GM12864 (cell line): ENCODE measurements around the gene APOC3.

Source experiments
- DNase-seq: peaks from one replicate; pipeline ENCODE4 v3.0.0-alpha.2; 2011; ENCODE audit warnings: low read depth
- H3K4me3 ChIP-seq: 2 replicates; pipeline ENCODE4 v1.5.1; 2011; ENCODE audit warnings: mild to moderate bottlenecking, low read depth, low read length, control low read depth
- TF ChIP-seq, protein P1 (sequence below): IDR thresholded peaks from 2 replicates; pipeline ENCODE4 v1.5.1; 2011; ENCODE audit warnings: low read depth, mild to moderate bottlenecking, moderate library complexity, low read length, control low read depth, inconsistent platforms; ENCODE audit errors: missing control alignments

Gene APOC3

GRCh38 chr11:116874251-116874650, 44.5 kb downstream of the APOC3 start:
- no peak overlapping the region for H3K4me3 ChIP-seq
- TF ChIP-seq, protein P1, sequence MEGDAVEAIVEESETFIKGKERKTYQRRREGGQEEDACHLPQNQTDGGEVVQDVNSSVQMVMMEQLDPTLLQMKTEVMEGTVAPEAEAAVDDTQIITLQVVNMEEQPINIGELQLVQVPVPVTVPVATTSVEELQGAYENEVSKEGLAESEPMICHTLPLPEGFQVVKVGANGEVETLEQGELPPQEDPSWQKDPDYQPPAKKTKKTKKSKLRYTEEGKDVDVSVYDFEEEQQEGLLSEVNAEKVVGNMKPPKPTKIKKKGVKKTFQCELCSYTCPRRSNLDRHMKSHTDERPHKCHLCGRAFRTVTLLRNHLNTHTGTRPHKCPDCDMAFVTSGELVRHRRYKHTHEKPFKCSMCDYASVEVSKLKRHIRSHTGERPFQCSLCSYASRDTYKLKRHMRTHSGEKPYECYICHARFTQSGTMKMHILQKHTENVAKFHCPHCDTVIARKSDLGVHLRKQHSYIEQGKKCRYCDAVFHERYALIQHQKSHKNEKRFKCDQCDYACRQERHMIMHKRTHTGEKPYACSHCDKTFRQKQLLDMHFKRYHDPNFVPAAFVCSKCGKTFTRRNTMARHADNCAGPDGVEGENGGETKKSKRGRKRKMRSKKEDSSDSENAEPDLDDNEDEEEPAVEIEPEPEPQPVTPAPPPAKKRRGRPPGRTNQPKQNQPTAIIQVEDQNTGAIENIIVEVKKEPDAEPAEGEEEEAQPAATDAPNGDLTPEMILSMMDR = no peak
- no peak for DNase-seq

DNA sequence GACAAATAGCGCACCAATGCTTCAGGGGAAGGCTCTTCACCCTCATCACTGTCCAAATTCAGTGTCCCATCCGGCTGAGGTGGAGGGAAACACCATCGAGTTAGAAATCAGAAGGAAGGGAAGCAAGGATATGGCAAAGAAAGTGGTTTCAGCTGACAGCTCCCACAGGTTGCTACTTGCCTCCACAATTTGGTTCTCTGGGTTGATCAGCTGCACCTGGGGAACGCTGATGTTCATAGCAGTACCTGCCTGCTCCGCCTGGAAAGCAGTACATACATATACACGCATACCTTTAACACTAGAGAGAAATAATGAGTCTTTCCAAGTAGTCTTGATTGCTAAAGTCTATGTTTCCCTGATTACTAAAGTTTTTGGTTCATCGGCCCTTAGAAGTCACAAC, 45.5 kb downstream of the APOC3 start:
- no peak overlapping the region for H3K4me3 ChIP-seq
- TF ChIP-seq, protein P1 = no peak
- DNase-seq = no peak

GRCh38 chr11:116876656-116877055, 46.9 kb downstream of the APOC3 start:
- no peak overlapping the region for H3K4me3 ChIP-seq
- no peak for DNase-seq
- TF ChIP-seq, protein P1 = no peak

GRCh38 chr11:116879800-116880625, 50.3 kb downstream of the APOC3 start:
- peak; percentile 37 for DNase-seq
- TF ChIP-seq, protein P1 = peak; percentile 71
- no peak overlapping the region for H3K4me3 ChIP-seq

DNA sequence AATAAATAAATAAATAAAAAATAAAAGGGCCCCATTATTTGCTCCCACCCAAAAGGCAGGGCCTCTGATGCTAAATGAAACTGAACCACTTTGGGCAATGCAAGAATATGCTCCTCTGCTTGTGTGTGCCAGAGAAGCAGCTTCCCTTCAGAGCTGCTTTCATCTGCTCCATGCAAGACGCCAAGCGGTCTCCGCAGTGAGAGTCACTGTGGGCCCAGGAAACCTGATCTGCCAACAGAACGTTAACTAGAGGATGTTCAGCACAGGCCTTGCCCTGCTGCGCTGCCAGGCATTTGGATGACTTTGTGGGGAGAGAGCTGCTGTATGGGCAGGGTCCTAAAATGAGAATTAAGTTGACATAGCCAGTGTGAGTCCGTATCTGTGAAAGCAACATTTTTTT, 51.4 kb downstream of the APOC3 start:
- TF ChIP-seq, protein P1 = no peak
- no peak overlapping the region for H3K4me3 ChIP-seq
- no peak for DNase-seq

- no peak overlapping the region for H3K4me3 ChIP-seq
- no peak for DNase-seq
- TF ChIP-seq, protein P1 = no peak
Observed at GRCh38 chr11:116882386-116882785, 52.7 kb downstream of the APOC3 start.
